Measurements from ENCODE around the gene ASB15.

ASB15 gene

DNA sequence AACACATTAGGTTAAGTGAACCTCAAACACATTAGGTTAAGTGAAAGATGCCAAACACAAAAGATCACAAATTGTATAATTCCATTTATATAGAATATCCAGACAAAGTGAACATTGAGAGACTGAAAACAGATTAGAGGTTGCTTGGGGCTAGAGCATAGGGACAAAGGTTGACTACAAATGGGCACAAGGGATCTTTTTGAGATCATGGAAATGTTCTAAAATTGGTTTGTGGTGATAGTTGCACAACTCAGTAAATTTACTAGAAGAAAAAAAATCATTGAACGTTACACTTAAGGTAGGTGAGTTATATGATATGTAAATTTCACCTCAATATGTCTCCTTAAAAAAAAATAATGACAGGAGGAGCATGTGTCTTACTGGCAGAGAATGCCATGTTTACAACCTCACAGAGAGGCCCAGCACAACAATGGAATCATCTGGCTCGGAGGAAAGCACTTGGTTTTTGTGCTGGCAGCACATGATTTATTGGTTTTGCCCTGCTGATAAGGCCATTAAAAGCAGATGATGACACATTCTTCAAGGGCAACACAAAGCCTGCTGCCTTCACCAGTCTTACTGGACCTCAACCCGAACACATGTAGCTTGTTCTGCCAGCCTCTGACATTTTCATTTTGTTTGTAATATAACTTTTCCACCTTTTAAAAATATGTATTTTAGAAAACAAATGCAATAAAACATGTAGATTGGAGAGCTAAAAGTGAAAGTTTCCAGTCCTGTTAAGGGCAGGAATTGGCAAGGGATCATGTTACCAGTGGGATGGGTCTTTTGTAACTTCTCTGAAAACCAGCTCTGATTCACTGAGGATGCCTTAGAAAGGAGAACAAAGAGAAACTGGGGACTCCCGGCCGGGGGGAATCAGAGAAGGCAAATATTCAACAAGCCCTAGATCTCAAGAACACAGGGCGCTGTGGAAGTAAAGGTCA lies 42.1 kb downstream of the ASB15 start:
- Histone ChIP-seq H3K9ac (no peak overlapping the region), H3K4me3 (no peak overlapping the region), H3K4me2 (no peak overlapping the region), H3K4me1 (no peaks in the 10 kb centered on the region), H3K27me3 (no peaks in the 10 kb centered on the region), H3K36me3 (no peaks in the 10 kb centered on the region), H4K20me1 (no peaks in the 10 kb centered on the region), H3K9me3 (no peaks in the 10 kb centered on the region), H3K27ac (no peak overlapping the region)
- TF ChIP-seq Cebpa-rat (IDR thresholded peaks at IDR 0.05), result no peak

DNA sequence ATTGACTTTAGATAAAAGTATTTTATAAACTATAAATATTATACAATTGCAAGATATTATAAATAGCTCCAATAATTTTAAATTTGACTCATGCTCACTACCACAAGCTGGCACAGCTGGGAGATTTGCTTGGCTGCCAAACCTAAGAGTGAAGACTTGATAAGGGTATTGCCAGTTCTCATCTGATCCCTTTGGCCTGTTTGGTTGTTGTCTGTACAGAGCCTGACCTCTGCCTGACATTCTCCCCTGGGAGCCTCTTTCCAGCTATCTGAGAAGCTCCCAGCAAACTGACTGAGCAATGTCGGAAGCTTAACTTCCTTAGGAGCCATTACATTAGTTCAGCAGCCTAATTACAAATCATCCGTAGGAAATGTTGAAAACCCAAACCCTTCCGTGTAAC lies 43.9 kb downstream of the ASB15 start:
- Histone ChIP-seq H3K4me2 (no peak overlapping the region), H3K36me3 (no peaks in the 10 kb centered on the region), H3K27me3 (no peaks in the 10 kb centered on the region), H3K9ac (no peak overlapping the region), H3K4me3 (no peak overlapping the region), H4K20me1 (no peaks in the 10 kb centered on the region), H3K4me1 (no peaks in the 10 kb centered on the region), H3K27ac (no peak overlapping the region), H3K9me3 (no peaks in the 10 kb centered on the region)
- no peak for TF ChIP-seq Cebpa-rat (IDR thresholded peaks at IDR 0.05)

DNA sequence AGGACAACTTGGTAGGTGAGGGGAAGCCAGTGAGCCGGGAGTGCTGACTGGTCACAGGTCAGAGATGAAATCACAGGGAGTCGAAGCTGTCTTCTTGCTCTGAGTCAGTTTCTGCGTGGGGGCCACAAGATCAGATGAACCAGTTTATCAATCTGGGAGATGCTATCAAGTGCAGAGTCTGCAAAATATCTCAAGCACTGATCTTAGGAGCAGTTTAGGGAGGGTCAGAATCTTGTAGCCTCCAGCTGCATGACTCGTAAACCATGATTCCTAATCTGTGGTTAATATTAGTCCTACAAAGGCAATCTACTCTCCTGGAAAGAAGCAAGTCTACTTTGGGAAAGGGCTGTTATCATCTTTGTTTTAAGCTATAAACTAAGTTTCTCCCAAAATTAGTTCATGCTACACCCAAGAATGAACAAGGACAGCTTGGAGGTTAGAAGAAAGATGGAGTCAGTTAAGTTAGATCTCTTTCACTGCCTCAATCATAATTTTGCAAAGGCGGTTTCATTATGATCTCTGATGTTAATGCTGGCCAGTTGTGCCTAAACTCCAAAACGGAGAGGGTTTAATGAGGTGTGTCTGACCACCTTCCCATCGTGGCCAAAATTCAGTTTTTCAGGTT lies 45.6 kb downstream of the ASB15 start:
- H3K4me2 ChIP-seq, result no peak overlapping the region
- no peaks in the 10 kb centered on the region for H3K27me3 ChIP-seq
- TF ChIP-seq Cebpa-rat (IDR thresholded peaks at IDR 0.05), result no peak
- H3K4me1 ChIP-seq, result no peaks in the 10 kb centered on the region
- no peak overlapping the region for H3K4me3 ChIP-seq
- H3K36me3 ChIP-seq, result no peaks in the 10 kb centered on the region
- no peak overlapping the region for H3K27ac ChIP-seq
- no peaks in the 10 kb centered on the region for H3K9me3 ChIP-seq
- H3K9ac ChIP-seq, result no peak overlapping the region
- no peaks in the 10 kb centered on the region for H4K20me1 ChIP-seq

DNA sequence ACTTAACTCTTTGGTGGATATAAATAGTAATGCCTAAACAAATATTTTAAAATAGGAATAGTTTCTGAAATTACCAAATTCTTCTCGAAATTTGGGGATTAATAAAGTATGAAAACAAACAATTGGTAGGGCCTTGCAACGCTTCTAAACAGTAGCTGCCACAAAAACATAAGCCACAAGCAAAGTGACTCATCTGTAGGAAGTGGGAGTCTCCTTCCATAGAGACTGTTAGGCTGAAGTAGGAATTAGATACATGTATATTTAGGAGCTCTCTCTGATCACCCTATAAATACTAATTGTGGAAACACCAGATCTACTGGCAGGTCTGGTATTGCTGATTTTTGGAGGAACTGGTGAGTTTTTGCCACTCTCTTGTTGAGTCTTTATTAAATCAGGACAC lies 48.3 kb downstream of the ASB15 start:
- Histone ChIP-seq H3K9ac (no peak overlapping the region), H3K27me3 (no peaks in the 10 kb centered on the region), H3K4me3 (no peak overlapping the region), H3K27ac (no peak overlapping the region), H3K9me3 (no peaks in the 10 kb centered on the region), H4K20me1 (no peaks in the 10 kb centered on the region), H3K36me3 (no peaks in the 10 kb centered on the region), H3K4me1 (no peaks in the 10 kb centered on the region), H3K4me2 (no peak overlapping the region)
- TF ChIP-seq Cebpa-rat (IDR thresholded peaks at IDR 0.05), result no peak

DNA sequence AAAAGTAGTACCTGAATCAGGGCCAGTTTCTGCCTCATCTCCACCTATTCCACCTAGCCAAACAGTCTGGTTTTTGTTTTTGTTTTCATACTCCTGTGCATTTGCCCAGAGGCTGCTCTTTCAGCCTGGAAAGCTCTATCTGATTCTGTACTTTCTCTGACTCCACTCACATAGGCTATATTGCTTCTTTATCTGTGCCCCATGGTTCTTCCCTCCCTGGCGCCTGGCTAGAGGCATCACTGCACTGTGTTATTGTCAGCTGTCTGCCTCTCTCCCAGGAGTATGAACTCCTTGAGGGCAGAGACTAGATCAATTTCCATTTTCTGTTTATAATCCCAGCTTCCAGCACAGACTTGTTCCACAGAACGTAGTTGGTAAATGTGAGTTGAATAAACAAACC lies 49.0 kb downstream of the ASB15 start:
- H3K9me3 ChIP-seq, result no peaks in the 10 kb centered on the region
- no peak for TF ChIP-seq Cebpa-rat (IDR thresholded peaks at IDR 0.05)
- H3K9ac ChIP-seq, result no peak overlapping the region
- no peak overlapping the region for H3K27ac ChIP-seq
- no peak overlapping the region for H3K4me3 ChIP-seq
- H3K27me3 ChIP-seq, result no peaks in the 10 kb centered on the region
- H3K36me3 ChIP-seq, result no peaks in the 10 kb centered on the region
- H3K4me2 ChIP-seq, result no peak overlapping the region
- H4K20me1 ChIP-seq, result no peaks in the 10 kb centered on the region
- no peaks in the 10 kb centered on the region for H3K4me1 ChIP-seq

DNA sequence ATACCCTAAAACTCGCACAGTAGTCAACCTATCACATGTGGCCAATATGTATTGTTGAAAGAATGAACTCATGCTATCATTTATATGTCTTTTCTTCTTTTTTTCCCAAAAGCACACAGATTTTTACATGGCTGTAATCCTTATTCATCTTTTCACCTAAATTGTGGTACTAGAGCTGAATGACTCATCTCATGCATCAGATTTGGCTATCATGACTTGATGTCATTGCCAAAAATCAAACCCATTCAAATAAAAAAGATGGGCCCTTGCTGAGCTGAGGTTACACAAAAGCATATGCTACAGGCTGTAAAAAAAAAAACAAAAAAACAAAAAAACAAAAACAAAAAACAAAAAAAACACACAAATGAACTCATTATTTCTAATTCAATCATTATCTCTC lies 50.8 kb downstream of the ASB15 start:
- H3K27ac ChIP-seq, result no peak overlapping the region
- H4K20me1 ChIP-seq, result no peaks in the 10 kb centered on the region
- H3K9me3 ChIP-seq, result no peaks in the 10 kb centered on the region
- H3K36me3 ChIP-seq, result no peaks in the 10 kb centered on the region
- H3K27me3 ChIP-seq, result no peaks in the 10 kb centered on the region
- TF ChIP-seq Cebpa-rat (IDR thresholded peaks at IDR 0.05), result no peak
- H3K9ac ChIP-seq, result no peak overlapping the region
- no peak overlapping the region for H3K4me2 ChIP-seq
- no peak overlapping the region for H3K4me3 ChIP-seq
- H3K4me1 ChIP-seq, result no peaks in the 10 kb centered on the region

DNA sequence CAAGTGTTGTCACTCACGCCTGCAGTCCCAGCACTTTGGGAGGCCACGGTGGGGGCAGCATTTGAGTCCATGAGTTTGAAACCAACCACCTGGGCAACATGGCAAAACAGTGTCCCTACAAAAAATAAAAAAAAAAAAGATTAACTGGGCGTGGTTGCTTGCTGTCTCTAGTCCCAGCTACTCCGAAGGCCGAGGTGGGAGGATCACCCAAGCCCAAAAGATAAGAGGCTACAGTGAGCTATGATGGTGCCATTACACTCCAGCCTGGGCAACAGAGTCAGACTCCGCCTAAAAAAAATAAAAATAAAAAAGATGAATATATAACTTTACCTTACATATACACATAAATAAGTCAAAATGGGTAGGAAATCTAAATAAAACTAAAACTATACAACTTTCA lies 51.5 kb downstream of the ASB15 start:
- H3K4me2 ChIP-seq, result no peak overlapping the region
- H3K27me3 ChIP-seq, result no peaks in the 10 kb centered on the region
- no peak overlapping the region for H3K4me3 ChIP-seq
- no peaks in the 10 kb centered on the region for H3K4me1 ChIP-seq
- no peaks in the 10 kb centered on the region for H4K20me1 ChIP-seq
- H3K27ac ChIP-seq, result no peak overlapping the region
- TF ChIP-seq Cebpa-rat (IDR thresholded peaks at IDR 0.05), result no peak
- H3K36me3 ChIP-seq, result no peaks in the 10 kb centered on the region
- no peak overlapping the region for H3K9ac ChIP-seq
- H3K9me3 ChIP-seq, result no peaks in the 10 kb centered on the region

DNA sequence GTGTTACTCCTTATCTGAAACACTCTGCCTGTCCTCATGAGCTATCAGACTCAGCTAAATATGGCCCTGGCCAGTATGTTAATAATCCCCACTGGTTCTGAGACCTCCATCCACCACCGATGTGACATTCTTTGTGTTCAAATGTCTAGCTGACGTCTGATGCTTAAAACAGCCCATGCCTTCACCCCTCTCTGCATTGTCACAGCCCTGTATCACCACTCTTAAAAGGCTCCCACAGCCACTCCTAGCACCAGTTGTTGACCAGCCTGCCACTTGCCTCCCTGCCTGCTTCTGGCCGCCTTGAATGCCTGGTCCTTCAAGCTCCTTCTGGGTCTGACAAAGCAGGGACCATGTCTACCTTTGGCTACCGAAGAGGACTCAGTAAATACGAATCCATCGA lies 54.0 kb downstream of the ASB15 start, which contains the start of gene LMOD2:
TSS of gene LMOD2 (plus strand) at position 253 of the 400 bp plus-strand sequence. CDS start at position 351, 98 bp downstream.
- Histone ChIP-seq H3K27ac (no peak within 1 kb of the TSS), H3K4me1 (no peaks in the 10 kb centered on the region), H3K9ac (no peak within 1 kb of the TSS), H3K36me3 (no peaks in the 10 kb centered on the region), H3K27me3 (no peaks in the 10 kb centered on the region), H3K4me2 (no peak within 1 kb of the TSS), H4K20me1 (no peaks in the 10 kb centered on the region), H3K4me3 (no peak within 1 kb of the TSS), H3K9me3 (no peaks in the 10 kb centered on the region)
- TF ChIP-seq Cebpa-rat (IDR thresholded peaks at IDR 0.05), result no peak

DNA sequence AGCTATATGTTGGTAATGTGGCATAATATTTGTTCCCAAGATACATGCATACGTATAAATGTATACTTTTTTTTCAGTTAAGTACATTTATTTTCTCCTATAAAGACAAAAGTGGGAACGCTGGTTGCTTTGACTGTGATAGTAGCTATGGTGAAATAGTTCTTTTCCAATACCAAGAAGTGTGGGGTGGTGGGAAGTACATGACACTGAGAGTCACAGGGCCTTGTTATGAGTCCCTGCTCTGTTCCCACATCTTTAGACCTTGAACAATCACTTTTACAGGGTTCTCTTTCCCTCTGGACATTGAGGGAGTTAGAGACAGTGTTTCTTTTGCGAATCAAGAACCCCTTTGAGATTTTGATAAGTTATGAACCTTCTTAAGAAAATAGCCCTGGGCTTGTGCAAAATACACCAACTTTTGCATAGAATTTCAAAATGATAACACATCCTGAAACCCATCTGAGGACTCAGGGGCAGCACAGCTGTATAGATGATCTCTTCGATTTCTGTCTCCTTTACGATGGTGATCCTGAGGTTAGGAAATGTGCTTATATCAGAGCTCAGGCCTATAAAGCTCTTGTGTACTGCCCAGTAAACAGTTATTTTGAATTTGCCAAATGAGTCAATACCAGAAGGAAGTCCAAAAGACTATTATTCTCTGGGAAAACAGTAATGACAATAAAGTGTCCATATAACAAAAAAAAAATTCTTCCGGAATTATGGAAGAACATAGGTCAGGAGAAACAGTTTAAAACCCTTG lies 55.1 kb downstream of the ASB15 start:
- H3K4me2 ChIP-seq, result no peak overlapping the region
- H3K4me1 ChIP-seq, result no peaks in the 10 kb centered on the region
- H3K9me3 ChIP-seq, result no peaks in the 10 kb centered on the region
- no peaks in the 10 kb centered on the region for H3K27me3 ChIP-seq
- no peak overlapping the region for H3K4me3 ChIP-seq
- no peaks in the 10 kb centered on the region for H4K20me1 ChIP-seq
- TF ChIP-seq Cebpa-rat (IDR thresholded peaks at IDR 0.05), result no peak
- no peak overlapping the region for H3K27ac ChIP-seq
- no peaks in the 10 kb centered on the region for H3K36me3 ChIP-seq
- no peak overlapping the region for H3K9ac ChIP-seq

DNA sequence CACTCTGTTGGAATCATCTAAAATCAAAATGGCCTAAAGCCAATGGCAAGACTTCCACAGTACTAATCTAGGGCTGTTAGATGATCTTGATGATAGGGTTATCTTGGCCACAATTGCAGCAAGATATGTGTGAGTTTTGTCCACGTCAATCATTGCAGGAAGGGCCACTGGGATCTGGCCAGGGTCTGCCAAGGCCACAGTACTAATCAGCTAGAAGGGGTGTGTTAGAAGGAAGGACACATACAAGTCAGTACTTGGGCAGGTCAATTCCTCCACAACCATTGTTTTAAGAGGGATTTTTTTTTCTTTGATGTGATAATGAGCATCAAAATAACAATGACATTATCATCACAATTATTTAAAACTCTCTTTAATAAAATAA lies 55.7 kb downstream of the ASB15 start:
- Histone ChIP-seq H3K4me1 (no peaks in the 10 kb centered on the region), H3K27ac (no peak overlapping the region), H3K36me3 (no peaks in the 10 kb centered on the region), H3K4me2 (no peak overlapping the region), H3K9ac (no peak overlapping the region), H3K27me3 (no peaks in the 10 kb centered on the region), H3K4me3 (no peak overlapping the region), H3K9me3 (no peaks in the 10 kb centered on the region), H4K20me1 (no peaks in the 10 kb centered on the region)
- no peak for TF ChIP-seq Cebpa-rat (IDR thresholded peaks at IDR 0.05)
